H4 (cell line): Measurements from ENCODE around the gene CPA1. TPM values are rescaled to one million over a fixed set of nuclear protein-coding genes. Genes with fewer than 3 reads are reported as not detected.
"Not testable (repeated sequence)": the region's sequence is repeated elsewhere in the genome, so short reads cannot be mapped to it uniquely, and the experiment has no call there.

Experiments used
- DNase-seq: peaks from one replicate; pipeline ENCODE4 v3.0.0-alpha.2; 2015; ENCODE audit warnings: low spot score
- total RNA-seq: library from RNA; depleted of rRNA; stranded (reverse); fragments of >200 nt; shearing (Covaris generic); gene quantifications from 2 replicates; pipeline ENCODE4 v1.2.3, GENCODE V29; 2014

The CPA1 gene
- total RNA-seq, 1 experiment from 2014 or later, result not detected

- no peak for DNase-seq
Observed at GRCh38 chr7:130372402-130373165, 7.7 kb upstream of the CPA1 start.

- DNase-seq, result no peak
Observed at GRCh38 chr7:130374507-130374906, 5.8 kb upstream of the CPA1 start.

GRCh38 chr7:130376461-130376860 is 3.8 kb upstream of the CPA1 start:
- not testable (repeated sequence) for DNase-seq

- DNase-seq, result no peak
Observed at GRCh38 chr7:130377178-130377577, 3.1 kb upstream of the CPA1 start.

- no peak for DNase-seq
Observed at GRCh38 chr7:130379019-130379418, 1.3 kb upstream of the CPA1 start.

GRCh38 chr7:130379532-130379920 is 768 bp upstream of the CPA1 start:
- no peak for DNase-seq

- DNase-seq, result no peak
Observed at GRCh38 chr7:130380861-130381455, 664 bp downstream of the CPA1 start.

- no peak for DNase-seq
Observed at GRCh38 chr7:130381468-130382312, 1.4 kb downstream of the CPA1 start.

GRCh38 chr7:130383187-130383980 is 3.1 kb downstream of the CPA1 start:
- no peak for DNase-seq

GRCh38 chr7:130384371-130384801 is 4.1 kb downstream of the CPA1 start:
- DNase-seq, result no peak

GRCh38 chr7:130384841-130385599 is 4.7 kb downstream of the CPA1 start:
- DNase-seq, result no peak

- DNase-seq, result no peak
Observed at GRCh38 chr7:130385600-130386066, 5.3 kb downstream of the CPA1 start.

- no peak for DNase-seq
Observed at GRCh38 chr7:130386876-130387275, 6.6 kb downstream of the CPA1 start.

- no peak for DNase-seq
Observed at GRCh38 chr7:130387306-130387627, 7.0 kb downstream of the CPA1 start.

GRCh38 chr7:130387628-130388403 is 7.5 kb downstream of the CPA1 start:
- DNase-seq, result no peak

- DNase-seq, result no peak
Observed at GRCh38 chr7:130388671-130389070, 8.4 kb downstream of the CPA1 start.

GRCh38 chr7:130390486-130390885 is 10.2 kb downstream of the CPA1 start:
- no peak for DNase-seq

- no peak for DNase-seq
Observed at GRCh38 chr7:130393101-130393561, 12.8 kb downstream of the CPA1 start.

- DNase-seq, result no peak
Observed at GRCh38 chr7:130393841-130394411, 13.6 kb downstream of the CPA1 start.
